ENCODE data around the gene RGS19. TPM values are rescaled to one million over a fixed set of nuclear protein-coding genes. Genes with fewer than 3 reads are reported as not detected.

The RGS19 gene
- total RNA-seq, 1 experiment from 2014 or later: 12.8 TPM

DNA sequence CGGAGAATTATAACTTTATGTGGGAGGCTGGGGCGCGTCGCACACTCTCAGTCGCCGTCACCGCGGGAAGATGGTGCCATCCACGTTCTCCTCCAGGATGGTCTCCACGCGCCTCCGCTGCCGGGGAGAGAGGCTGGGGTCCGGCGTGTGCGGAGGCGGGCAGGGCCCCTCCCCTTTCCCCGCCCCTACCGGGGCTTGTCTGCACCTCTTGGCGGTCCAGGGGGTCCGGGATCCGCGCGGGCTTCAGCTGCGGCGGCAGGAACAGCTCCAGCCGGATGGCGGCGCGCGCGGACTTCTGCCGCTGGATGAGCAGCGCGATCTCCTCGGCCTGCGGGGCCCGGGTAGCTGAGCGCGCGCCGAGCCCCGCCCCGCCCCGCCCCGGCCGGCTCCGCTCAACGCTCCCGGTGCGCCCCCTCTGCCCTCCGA lies 4.1 kb upstream of the RGS19 start:
- no peak overlapping the region for H3K18ac ChIP-seq (ENCODE audit: insufficient read length, low read depth, low read length)
- TF ChIP-seq, protein P1, sequence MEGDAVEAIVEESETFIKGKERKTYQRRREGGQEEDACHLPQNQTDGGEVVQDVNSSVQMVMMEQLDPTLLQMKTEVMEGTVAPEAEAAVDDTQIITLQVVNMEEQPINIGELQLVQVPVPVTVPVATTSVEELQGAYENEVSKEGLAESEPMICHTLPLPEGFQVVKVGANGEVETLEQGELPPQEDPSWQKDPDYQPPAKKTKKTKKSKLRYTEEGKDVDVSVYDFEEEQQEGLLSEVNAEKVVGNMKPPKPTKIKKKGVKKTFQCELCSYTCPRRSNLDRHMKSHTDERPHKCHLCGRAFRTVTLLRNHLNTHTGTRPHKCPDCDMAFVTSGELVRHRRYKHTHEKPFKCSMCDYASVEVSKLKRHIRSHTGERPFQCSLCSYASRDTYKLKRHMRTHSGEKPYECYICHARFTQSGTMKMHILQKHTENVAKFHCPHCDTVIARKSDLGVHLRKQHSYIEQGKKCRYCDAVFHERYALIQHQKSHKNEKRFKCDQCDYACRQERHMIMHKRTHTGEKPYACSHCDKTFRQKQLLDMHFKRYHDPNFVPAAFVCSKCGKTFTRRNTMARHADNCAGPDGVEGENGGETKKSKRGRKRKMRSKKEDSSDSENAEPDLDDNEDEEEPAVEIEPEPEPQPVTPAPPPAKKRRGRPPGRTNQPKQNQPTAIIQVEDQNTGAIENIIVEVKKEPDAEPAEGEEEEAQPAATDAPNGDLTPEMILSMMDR (conservative IDR thresholded peaks at IDR 0.05): peak; percentile 77
- H4K91ac ChIP-seq (ENCODE audit: insufficient read length, low read depth, low read length): no peak overlapping the region
- H3K27me3 ChIP-seq (ENCODE audit: insufficient read depth, low read length): peaks cover 5% of the 10 kb centered on the region; the same call in 1 of the 2 replicates
- H3K4ac ChIP-seq (ENCODE audit: low read depth, low read length): no peak overlapping the region
- H2BK12ac ChIP-seq (ENCODE audit: insufficient read length, low read depth, low read length): no peak overlapping the region
- H3K56ac ChIP-seq (ENCODE audit: insufficient read length, low read depth, low read length): no peak overlapping the region
- no peak overlapping the region for H2AFZ ChIP-seq (ENCODE audit: low read length)
- peak; percentile 87 for DNase-seq
- no peak overlapping the region for H3T11ph ChIP-seq (ENCODE audit: low read length)
- H2BK120ac ChIP-seq (ENCODE audit: low read depth, low read length, poor library complexity, severe bottlenecking): no peak overlapping the region
- peaks cover 20% of the 10 kb centered on the region for H3K23me2 ChIP-seq (ENCODE audit: insufficient read length, low read depth, low read length, poor library complexity, severe bottlenecking)
- H3K27me3 Mint-ChIP-seq (ENCODE audit: low read depth): peaks cover 68% of the 10 kb centered on the region
- H3K4me1 Mint-ChIP-seq: peaks cover 30 to 41% of the 10 kb centered on the region in 2 experiments
- no peak overlapping the region for H3K14ac ChIP-seq (ENCODE audit: insufficient read depth, low read length)
- H3K79me1 ChIP-seq (ENCODE audit: insufficient read depth, low read depth, low read length, poor library complexity, severe bottlenecking): no peaks in the 10 kb centered on the region
- H3K4me1 ChIP-seq (ENCODE audit: insufficient read depth, low read length): no peaks in the 10 kb centered on the region
- H2BK20ac ChIP-seq (ENCODE audit: low read depth, low read length, poor library complexity, severe bottlenecking): no peak overlapping the region
- H3K79me2 ChIP-seq (ENCODE audit: insufficient read depth, low read length): no peaks in the 10 kb centered on the region
- no peak overlapping the region for H4K8ac ChIP-seq (replicated peaks; ENCODE audit: insufficient read length, low read depth, low read length)
- no peak overlapping the region for H3K23ac ChIP-seq (ENCODE audit: insufficient read length, low read depth, low read length)
- WGBS (ENCODE audit: extremely low coverage, insufficient read length, low lambda C conversion rate): no CpG with 5 or more reads among the region's 52 CpGs
- H2BK5ac ChIP-seq (ENCODE audit: insufficient read length, low read length): no peak overlapping the region
- peak overlapping the region; percentile 66 for H3K4me2 ChIP-seq (ENCODE audit: insufficient read depth, insufficient read length, low read length)
- no peaks in the 10 kb centered on the region for H3K9me3 ChIP-seq (ENCODE audit: control insufficient read depth, low read depth, low read length)
- no peak overlapping the region for H4K5ac ChIP-seq (ENCODE audit: insufficient read length, low read depth, low read length)
- H3K36me3 Mint-ChIP-seq (ENCODE audit: insufficient read depth in 1 of 3, low read depth in 3 of 3): no peaks in the 10 kb centered on the region; a peak in 1 of 7 replicates
- no peak overlapping the region for H2BK15ac ChIP-seq (ENCODE audit: low read depth, low read length)
- H3K4me3 Mint-ChIP-seq: peak overlapping the region; percentile 50 to 77
- H2AK5ac ChIP-seq (ENCODE audit: insufficient read length, low read length): no peak overlapping the region
- no peak overlapping the region for H3K27ac ChIP-seq (ENCODE audit: insufficient read length, low read depth, low read length)
- no peaks in the 10 kb centered on the region for H4K20me1 ChIP-seq (ENCODE audit: control insufficient read depth, insufficient read depth, insufficient read length)
- no peak overlapping the region; a peak in 1 of 7 replicates for H3K27ac Mint-ChIP-seq
- H3K9ac ChIP-seq (ENCODE audit: extremely low read depth, insufficient read length, low read length): no peak overlapping the region
- peaks cover 5 to 7% of the 10 kb centered on the region in 2 experiments; a peak in 4 of 5 replicates for H3K9me3 Mint-ChIP-seq

Measured in H9 (cell line).